DMS53 (cell line): ENCODE data around the gene RNU1-2.
"Not testable (repeated sequence)": the region's sequence is repeated elsewhere in the genome, so short reads cannot be mapped to it uniquely, and the experiment has no call there.

ENCODE experiments used
- DNase-seq: peaks from one replicate; lab custom pipeline; 2025; lab: John Stamatoyannopoulos, UW

The RNU1-2 gene

DNA sequence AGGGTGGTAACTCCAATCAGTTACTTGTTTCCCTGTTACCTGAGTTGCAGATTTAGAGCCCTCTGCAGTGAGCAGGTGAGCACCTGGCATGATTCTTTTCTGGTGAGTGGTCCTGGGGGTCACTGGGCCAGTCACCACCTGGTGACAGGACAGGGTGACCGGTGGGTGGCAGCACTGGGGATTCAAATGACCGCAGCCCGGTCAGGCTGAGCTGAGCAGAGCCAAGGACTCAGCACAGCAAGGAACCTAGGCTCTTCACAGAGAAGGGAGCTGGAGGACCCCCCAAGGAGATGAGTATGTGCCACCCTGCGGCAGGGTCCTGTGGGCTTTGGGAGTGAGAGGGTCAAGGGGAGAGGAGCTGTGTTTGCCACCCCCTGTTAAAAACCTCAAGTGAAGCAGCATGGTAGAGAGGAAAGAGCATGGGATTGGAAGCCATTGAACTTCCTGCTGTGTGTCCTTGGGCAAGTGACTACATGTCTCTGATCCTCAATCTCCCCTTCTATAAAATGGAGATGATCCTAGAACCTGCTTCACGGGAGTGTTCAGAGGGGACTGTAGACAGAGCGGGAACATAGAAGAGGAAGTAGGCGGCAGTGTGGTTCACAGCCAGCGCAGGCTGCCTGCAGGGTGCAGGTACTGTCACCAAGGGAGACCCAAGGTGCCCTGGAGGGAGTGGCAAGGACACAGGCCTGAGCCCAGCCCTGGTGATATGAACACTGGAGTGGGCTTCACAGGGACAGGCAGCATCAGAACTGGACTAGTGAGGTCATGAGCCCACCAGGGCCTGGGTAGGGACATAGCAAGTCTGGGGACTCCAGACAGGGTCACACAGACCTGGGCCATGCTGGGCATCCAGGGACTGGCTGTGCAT is 16.3 kb downstream of the RNU1-2 start:
- DNase-seq: not testable (repeated sequence)

DNA sequence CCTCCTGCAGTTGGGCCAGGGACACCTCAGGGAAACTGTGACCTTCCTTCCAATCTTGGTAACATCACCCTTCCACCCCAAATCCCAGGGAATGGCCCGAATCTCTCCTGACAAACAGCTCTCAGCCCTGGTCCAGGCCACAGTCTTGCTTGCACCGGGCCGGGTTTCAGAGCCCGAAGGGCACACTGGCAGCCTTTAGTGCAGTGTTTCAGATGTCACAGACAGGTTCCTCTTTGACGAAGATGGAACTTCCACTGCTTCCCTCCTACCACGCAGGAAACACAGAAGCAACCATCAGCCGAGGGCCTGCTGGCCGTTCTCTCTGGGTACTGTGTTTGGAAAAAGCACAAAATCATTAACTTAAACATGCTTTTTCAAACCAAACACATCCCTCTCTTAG is 17.0 kb downstream of the RNU1-2 start:
- DNase-seq: not testable (repeated sequence)

DNA sequence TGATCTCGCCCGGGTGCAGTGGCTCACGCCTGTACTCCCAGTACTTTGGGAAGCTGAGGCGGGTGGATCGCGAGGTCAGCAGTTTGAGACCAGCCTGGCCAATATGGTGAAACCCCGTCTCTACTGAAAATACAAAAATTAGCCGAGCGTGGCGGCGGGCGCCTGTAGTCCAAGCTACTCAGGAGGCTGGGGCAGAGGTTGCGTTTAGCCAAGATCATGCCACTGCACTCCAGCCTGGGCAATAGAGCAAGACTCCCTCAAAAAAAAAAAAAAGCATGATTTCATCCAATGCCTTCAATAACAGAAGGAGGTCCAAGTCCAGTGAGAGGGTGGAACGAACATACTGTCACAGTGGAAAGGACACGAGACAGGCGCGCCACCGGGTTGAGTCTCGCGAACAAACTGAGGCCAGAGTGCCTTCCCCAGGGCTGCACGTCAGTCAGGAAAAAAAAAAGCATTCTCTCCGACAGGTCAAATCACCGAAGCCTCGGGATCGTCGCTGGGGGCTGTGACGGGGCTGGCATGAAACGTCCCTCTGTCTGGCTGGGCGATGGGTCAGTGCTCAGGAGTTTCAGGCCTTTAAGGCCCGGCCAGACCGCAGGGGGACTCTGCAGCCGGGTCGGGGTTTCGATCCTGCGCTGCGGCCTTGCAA is 17.5 kb downstream of the RNU1-2 start:
- DNase-seq: peak; percentile 80

DNA sequence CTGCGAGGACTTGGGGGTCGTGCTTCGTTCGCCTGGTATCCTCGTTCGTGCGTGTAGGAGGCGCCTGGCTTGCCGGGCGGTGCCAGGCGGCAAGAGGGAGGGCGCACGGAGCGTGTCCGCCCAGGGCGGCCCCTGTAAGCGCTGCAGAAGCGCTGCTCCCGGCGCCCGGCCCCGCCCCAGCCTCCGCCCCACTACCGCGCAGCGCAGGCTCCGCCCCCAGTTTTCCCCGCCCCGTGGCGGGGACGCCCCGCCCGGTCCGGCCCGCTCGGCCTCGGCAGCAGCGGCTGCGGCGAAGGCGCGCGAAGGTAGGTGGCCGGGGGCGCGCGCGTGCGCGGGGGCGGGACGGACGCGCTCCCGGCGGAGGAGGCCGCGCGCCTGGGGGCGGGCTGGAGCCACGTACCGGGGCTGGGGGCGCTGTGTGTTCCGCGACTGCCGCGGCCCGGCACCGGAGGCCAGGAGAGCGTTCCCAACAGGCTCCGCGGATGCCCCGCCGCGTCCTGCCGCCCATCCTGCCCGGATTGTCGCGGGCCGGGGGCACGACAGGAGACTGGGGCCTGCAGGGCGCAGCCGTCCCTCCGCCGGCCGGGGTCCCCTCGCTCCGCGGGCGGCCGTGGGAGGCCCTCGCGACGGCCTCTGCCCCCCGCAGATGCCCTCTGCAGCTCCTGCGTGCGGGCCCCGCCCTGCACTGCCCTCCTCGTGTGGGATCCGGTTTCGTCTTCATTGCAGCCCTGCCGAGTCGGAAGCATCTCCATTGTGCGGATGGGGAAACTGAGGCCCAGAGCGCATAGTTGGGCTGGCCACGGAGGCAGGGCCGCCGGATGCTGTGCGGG is 18.3 kb downstream of the RNU1-2 start:
- peak; percentile 96 for DNase-seq

DNA sequence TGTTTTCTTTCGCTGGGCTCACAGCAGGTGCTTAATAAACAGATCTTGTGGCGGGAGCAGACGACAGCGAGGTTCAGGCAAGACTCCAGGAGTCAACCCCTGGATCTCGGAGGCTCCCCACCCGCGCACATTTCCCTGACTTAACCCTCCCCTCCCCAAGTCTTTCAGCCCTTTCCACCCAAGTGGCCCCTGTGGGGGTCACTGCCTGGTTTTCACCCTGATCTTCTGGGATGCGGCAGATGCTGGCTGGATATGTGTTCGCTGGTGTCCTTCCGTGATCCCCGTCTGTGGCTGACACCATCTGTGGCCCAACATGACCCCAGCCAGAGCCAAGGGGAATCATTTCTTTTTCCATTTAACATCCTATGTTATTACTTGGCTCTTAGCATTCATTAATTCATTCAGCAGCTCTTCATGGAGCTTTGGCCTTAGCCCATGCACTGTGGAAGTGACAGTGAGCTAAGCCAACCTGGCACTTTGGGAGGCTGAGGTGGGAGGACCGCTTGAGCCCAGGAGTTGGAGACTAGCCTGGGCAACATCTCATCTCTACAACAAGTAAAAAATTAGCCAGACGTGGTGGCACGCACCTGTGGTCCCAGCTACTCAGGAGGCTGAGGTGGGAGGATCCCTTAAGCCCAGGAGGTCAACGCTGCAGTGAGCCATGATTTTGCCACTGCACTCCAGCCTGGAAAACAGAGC is 19.3 kb downstream of the RNU1-2 start:
- peak; percentile 41 for DNase-seq

DNA sequence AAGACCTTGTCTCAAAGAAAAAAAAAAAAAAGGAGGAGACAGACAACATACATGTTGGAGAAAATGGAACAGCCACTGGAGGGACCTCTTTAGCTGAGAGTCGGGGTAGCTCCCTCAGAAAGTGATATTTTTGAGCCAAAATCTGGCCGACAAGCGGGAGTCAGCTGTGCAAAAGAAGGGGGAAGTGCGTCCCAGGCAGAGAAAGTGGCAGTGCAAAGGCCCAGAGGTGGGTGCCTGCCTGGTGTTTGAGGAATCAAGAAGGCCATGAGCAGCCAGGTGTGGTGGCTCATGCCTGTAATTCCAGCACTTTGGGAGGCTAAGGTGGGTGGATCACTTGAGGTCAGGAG is 19.8 kb downstream of the RNU1-2 start:
- peak; percentile 12 for DNase-seq

DNA sequence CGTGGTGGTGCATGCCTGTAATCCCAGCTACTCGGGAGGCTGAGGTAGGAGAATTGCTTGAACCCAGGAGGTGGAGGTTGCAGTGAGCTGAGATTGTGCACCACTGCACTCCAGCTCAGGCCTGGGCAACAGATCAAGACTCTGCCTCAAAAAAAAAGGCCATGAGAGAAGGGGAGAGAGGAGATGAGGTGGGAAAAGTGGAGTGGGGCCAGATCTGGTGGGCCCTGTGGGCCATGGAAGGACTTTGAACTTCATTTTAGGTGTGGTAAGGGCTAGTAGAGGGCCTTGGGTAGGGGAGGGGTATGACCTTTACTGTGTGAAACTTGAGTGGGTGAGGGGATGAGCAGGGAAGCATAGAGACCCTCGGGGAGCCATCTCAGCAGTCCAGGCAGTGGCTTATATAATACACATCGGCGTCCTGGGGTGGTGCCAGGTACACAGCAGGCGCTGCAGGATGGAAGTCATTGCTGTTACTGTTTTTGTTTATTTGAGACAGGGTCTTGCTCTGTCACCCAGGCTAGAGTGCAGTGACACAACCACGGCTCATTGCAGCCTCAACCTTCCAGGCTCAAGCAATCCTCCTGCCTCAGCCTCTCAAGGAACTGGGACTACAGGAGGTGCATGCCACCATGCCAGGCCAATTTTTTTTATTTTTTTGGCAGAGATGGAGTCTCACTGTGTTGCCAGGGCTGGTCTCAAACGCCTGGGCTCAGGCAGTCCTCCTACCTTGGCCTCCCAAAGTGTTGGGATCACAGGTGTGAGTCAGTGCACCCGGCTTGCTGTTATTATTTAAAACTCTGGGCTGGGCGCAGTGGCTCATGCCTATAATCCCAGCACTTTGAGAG is 20.5 kb downstream of the RNU1-2 start:
- DNase-seq: not testable (repeated sequence)

DNA sequence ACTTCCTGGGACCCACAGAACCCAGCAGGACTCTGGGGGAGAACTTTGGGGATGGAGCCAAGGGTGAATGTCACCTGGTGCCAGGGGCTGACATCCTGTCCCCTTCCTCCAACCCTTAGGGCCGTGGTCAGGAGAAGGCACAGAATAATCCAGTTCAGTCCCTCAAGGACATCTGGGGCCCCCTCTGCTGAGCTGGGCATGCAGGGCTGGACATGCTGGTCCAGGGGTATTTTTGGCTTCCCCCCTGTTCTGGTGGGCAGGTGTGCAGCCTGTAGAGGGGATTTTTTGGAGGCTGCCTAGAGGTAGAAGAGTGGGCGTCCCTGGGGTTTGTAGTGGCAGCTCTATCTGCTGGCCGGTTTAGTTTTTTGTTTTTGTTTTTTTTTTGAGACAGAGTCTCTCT is 22.6 kb downstream of the RNU1-2 start:
- DNase-seq: no peak

DNA sequence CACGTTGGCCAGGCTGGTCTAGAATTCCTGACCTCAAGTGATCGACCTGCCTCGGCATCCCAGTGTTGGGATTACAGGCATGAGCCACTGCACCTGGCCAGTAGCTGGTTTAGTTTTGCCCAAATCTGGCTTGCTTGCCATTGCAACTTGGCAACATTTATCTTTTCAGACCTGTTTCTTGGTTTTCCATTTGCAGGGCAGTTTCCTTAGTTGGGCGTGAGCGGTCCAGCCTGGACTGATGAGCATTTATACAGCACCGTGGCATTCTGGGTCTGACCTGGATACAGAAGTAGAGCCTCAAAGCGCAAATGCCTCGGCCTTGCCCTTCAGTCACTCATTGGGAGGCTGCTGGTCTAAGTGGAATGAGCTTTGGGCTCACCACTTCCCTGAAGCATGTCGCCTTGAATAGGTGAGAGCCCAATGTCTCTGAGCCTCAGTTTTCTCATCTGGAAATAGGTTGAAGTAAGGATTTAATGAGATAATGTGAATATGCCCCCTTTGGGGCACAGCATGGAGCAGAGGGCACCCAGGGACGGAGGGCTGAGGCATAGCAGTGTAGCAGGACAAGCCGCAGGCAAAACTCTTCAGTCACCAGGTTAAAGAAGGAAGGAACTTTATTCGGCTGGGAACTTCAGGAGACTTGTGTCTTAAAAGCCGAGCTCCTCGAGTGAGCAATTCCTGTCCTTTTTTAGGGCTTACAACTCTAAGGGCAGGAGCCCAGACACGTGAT is 23.3 kb downstream of the RNU1-2 start:
- not testable (repeated sequence) for DNase-seq

DNA sequence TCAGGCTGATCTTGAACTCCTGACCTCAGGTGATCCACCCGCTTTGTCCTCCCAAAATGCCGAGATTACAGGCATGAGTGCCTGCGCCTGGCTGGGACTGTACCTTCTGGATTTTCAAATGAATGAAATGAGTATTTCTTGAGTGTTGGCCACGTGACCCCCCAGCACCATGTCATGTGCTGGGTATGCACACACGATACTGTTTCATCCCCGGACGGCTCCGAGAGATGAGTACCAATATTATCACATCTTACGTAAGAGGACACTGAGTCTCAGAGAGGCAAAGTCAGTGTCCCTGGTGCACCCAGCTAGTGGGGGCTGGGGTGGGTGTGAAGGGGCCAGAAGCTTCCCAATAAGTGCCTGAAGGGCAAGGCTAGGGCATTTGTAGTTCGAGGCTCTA is 25.2 kb downstream of the RNU1-2 start:
- no peak for DNase-seq

DNA sequence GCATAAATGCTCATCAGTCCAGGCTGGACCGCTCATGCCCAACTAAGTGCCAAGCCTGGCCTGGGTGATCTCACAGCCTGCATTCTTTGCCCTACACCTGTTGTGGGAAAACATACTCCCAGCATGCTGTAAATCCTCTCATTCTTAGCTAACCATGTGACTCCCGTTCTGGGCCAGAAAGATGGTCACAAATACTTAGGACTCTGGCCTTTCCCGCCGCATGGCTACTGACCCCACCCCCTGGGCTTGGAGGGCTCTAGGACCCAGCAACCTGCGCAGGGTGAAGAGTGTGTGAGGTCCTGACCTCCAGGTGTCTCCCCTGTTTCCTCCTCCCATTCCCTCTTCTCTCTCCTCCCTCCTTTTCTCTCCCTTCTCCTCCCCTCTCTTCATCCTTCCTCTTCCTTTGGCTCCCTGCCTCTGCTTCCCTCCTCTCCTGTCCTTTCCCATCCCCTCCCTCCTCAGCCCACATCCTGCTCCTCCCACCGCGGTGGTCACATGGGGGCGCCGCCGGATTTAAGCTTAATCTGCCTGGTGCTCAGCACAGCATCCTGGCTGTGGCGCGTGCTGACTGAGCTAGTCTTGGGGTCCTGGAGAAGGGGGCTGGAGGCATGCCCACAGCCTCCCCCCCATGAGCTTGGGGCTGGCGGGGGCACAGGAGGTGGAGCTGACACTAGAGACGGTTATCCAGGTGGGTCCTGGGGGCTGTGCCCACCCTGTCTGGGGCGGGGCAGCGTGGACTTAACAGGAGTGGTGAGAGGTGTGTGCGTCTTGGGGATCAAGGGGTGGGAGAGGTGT is 25.8 kb downstream of the RNU1-2 start, which contains the start of gene CROCC:
Gene CROCC (plus strand): TSS at position 541 of the 795 bp plus-strand sequence. CDS start 88 bp downstream, at position 629.
- DNase-seq: no peak

DNA sequence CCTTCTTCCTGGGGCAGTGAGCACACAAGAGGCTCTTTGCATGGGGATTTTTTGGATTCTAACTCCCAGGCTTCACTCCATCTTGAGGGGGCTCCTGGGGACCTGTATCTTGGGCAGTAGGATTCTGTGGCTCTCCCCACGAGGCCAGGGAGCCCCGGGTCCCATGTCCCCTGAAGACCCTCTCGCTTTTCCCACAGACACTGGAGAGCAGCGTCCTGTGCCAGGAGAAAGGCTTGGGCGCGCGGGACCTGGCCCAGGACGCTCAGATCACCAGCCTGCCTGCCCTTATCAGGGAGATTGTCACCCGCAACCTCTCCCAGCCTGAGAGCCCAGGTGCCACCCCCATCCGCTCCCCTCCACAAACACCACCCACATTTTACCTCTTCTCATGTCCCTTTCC is 26.7 kb downstream of the RNU1-2 start:
- no peak for DNase-seq

DNA sequence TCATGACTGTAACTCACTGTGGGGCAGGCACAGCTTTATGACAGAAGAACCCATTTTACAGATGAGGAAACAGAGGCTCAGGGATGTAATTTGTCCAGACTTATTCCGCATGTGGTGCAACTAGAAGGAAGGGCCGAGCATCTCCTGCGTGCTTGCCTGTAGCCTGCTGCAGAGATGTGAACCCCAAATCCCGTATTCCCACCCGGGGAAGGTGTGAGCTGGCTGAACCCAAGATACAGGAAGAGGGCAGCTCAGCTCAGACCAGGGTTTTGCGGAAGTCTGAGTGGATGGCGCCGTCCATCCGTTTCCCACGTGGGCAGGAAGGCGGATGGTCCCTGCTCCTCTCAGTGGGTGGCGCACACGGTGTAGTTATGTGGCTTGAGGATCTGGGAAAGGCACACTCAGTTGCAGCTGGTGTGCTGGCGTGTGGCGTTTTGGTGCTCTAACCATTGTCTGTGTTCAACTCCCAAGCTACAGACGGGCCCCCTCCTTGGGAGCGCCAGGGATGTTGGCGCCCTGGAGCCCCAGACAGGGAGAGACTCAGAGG is 27.2 kb downstream of the RNU1-2 start:
- peak; percentile 12 for DNase-seq

DNA sequence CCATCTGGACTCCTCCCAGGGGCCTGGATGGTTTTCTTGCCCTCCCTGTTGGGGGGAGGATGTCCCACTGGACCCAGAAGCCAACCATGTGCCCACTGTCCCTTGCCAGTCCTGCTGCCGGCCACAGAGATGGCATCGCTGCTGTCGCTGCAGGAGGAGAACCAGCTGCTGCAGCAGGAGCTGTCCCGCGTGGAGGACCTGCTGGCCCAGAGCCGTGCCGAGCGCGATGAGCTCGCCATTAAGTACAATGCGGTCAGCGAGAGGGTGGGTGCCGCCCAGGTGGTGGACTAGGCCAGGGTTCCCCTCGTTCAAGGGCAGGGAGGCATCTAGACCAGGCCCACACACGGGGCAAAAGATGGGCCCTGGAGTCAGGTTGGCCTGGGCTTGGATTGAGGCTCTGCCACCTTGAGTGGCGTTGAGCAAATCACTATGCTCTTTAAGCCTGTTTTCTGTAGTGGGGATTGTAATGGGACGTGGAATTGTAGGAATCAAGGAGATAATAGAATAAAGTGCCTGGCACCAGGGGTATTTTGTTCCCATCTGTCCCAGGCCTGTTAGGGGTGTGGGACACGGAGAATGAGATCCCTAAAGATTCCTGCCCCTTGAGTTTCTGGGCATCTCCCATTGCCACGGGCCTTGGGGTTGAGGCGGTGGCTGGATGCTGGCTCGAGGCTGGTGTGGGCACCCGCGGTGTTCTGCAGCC is 28.6 kb downstream of the RNU1-2 start:
- DNase-seq: no peak

DNA sequence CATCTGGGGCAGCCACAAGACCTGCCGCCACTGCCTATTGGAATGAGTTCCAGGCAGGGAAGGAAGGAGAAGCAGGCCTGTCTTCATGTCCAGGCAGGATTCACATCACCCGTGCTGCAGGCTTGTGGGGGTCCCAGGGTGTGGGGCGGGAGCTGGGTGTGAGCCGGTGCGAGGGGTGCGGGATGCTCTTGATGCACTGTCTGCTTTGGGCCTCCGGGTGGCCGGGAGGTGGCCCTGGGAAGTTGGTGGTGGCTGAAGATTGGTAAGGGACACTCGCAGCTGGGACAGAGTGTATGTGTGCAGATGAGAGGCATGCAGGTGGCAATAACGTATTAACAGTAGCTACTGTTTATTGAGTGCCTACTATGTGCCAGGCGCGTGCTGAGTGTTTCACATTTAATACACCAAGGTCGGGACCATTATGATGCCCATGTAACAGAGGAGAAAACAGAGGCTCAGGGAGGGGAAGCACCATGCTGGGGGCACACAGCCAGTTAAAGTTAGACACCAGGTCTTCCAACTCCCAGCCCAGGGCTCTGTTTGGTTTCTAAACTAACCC is 29.2 kb downstream of the RNU1-2 start:
- DNase-seq: peak; percentile 12

DNA sequence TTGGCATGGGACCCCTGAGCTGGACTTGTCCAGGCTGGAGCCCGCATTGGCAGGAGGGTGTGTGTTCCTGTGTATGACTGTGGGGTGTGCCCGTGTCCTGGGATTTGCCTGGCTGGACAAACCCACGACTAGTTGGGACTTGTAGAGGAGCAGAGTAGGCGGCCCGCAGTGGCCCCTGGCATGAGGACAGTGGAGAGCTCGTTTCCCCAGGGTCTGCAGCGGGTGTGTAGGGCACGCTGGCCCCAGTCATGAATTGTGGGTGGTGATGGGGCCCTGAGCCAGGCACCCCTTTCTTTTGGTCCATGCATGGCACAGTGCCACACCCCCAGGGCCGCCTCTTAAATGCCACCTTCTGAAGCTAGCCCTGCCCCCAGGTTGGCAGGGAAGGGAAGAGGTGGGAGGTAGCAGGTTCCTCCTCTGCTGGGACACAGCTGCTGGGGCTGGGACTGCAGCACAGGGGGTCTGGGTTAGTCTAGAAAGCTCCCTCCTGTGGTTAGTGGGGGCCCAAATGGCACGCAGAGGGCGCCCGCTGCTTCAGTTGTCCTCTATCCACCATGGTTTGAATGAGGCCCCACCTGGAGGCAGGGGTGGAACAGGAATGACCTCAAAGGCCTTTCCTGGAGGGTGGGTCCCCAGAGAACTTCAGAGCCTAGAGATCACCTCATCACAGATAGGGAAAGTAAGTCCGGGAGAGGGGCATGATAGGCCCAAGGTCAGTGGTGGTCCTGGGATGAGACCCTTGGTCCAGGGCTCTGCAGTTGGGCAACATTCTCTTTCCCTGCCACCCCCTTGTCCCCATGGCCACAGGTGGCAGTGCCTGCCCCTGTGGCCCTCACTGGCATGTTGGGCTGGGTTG is 30.1 kb downstream of the RNU1-2 start:
- no peak for DNase-seq

DNA sequence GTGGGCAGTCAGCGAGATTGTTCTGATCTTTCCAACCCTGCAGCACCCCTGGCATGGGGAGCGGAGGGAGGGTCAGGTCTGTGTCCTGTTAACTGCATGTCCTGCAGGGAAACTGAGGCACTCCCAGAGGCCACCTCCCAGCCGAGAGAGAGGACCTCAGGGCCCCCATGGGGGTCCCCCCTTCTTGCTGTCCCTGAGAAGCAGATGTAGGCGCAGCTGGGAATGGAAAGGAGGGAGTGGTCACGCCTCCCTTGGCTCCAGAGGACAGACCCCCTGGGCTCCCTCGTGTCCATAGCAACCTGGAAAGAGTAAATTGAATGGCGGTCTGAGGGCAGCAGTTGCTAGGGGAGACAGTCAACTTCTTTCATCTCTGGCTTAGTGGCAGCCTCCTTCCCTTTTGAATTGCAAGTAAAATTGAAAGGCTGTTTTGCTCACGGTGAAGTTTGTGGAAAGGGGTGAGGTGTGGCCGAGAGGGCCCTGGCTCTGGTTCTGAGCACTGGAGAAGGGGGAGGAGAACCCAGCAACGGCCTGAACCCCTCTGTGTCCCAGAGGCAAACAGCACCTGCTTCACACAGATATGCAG is 30.8 kb downstream of the RNU1-2 start:
- DNase-seq: no peak
